ENCODE measurements around the gene CACNA2D3.

- TF ChIP-seq ZBTB33 (IDR thresholded peaks at IDR 0.05) (no peak), CTCF (IDR thresholded peaks at IDR 0.05; ENCODE audit: low read depth, low read length, missing input control) (no peak), ATF3 (IDR thresholded peaks at IDR 0.05) (no peak), JUND (IDR thresholded peaks at IDR 0.05) (no peak), EGR1 (IDR thresholded peaks at IDR 0.05; ENCODE audit: low read depth in 2 of 2) (no peak), REST (IDR thresholded peaks at IDR 0.05) (no peak), FOXA1 (IDR thresholded peaks at IDR 0.05) (no peak)
These were observed 855.1 kb downstream of the CACNA2D3 start for GRCh38 chr3:54977439-54977838.
